GM18498 (cell line): ENCODE results near the gene SLC22A23.
"Not testable (repeated sequence)": the region's sequence is repeated elsewhere in the genome, so short reads cannot be mapped to it uniquely, and the experiment has no call there.

Experiments used
- ATAC-seq: cut with Tn5 transposase; IDR thresholded peaks from one replicate; pipeline ENCODE4 v1.9.1; 2021; ENCODE audit warnings: mild to moderate bottlenecking, moderate library complexity; ENCODE audit not compliant: unreplicated experiment

Gene SLC22A23

GRCh38 chr6:3389390-3390167 is 67.3 kb downstream of the SLC22A23 start:
- ATAC-seq = no peak

GRCh38 chr6:3388786-3389185 is 68.1 kb downstream of the SLC22A23 start:
- no peak for ATAC-seq

GRCh38 chr6:3386374-3386857 is 70.4 kb downstream of the SLC22A23 start:
- ATAC-seq = no peak

- ATAC-seq = no peak
Measured at GRCh38 chr6:3385660-3386151, 71.1 kb downstream of the SLC22A23 start.

- ATAC-seq = not testable (repeated sequence)
Measured at GRCh38 chr6:3385181-3385580, 71.7 kb downstream of the SLC22A23 start.

GRCh38 chr6:3384241-3385143 is 72.4 kb downstream of the SLC22A23 start:
- ATAC-seq = no peak

- ATAC-seq = no peak
Measured at GRCh38 chr6:3383525-3383924, 73.3 kb downstream of the SLC22A23 start.

GRCh38 chr6:3382326-3383279 is 74.2 kb downstream of the SLC22A23 start:
- ATAC-seq = no peak

GRCh38 chr6:3381233-3381921 is 75.5 kb downstream of the SLC22A23 start:
- no peak for ATAC-seq

- no peak for ATAC-seq
Measured at GRCh38 chr6:3380344-3381232, 76.3 kb downstream of the SLC22A23 start.

- no peak for ATAC-seq
Measured at GRCh38 chr6:3379482-3380060, 77.3 kb downstream of the SLC22A23 start.

GRCh38 chr6:3378808-3379207 is 78.0 kb downstream of the SLC22A23 start:
- not testable (repeated sequence) for ATAC-seq

GRCh38 chr6:3378398-3378782 is 78.5 kb downstream of the SLC22A23 start:
- ATAC-seq = not testable (repeated sequence)

GRCh38 chr6:3377536-3378397 is 79.1 kb downstream of the SLC22A23 start:
- no peak for ATAC-seq

- ATAC-seq = no peak
Measured at GRCh38 chr6:3376893-3377535, 79.8 kb downstream of the SLC22A23 start.

- no peak for ATAC-seq
Measured at GRCh38 chr6:3376064-3376463, 80.8 kb downstream of the SLC22A23 start.

- no peak for ATAC-seq
Measured at GRCh38 chr6:3373597-3374203, 83.2 kb downstream of the SLC22A23 start.
